GM21423 (cell line): ENCODE results near the gene TIAL1.
"Not testable (repeated sequence)": the region's sequence is repeated elsewhere in the genome, so short reads cannot be mapped to it uniquely, and the experiment has no call there.

Experiments used
- ATAC-seq: cut with Tn5 transposase; IDR thresholded peaks from one replicate; pipeline ENCODE4 v1.9.1; 2021; ENCODE audit warnings: mild to moderate bottlenecking, moderate library complexity; ENCODE audit not compliant: unreplicated experiment

Gene TIAL1

GRCh38 chr10:119596537-119597404, at the start of gene TIAL1:
Gene TIAL1, minus strand, starts transcription at chr10:119596964. Its CDS starts 499 bp downstream, at chr10:119596465.
- peak; percentile 84 for ATAC-seq

- no peak for ATAC-seq
Observed at GRCh38 chr10:119644994-119645393, 48.2 kb upstream of the TIAL1 start.

GRCh38 chr10:119644205-119644814, 47.5 kb upstream of the TIAL1 start:
- ATAC-seq: no peak

GRCh38 chr10:119643306-119644204, 46.8 kb upstream of the TIAL1 start:
- ATAC-seq: no peak

- no peak for ATAC-seq
Observed at GRCh38 chr10:119642556-119643111, 45.9 kb upstream of the TIAL1 start.

- ATAC-seq: no peak
Observed at GRCh38 chr10:119640875-119641526, 44.2 kb upstream of the TIAL1 start.

- ATAC-seq: no peak
Observed at GRCh38 chr10:119640384-119640783, 43.6 kb upstream of the TIAL1 start.

GRCh38 chr10:119638982-119639381, 42.2 kb upstream of the TIAL1 start:
- ATAC-seq: no peak

GRCh38 chr10:119637631-119638030, 40.9 kb upstream of the TIAL1 start:
- no peak for ATAC-seq

- no peak for ATAC-seq
Observed at GRCh38 chr10:119634219-119634544, 37.4 kb upstream of the TIAL1 start.

- ATAC-seq: no peak
Observed at GRCh38 chr10:119633538-119634218, 36.9 kb upstream of the TIAL1 start.

- ATAC-seq: no peak
Observed at GRCh38 chr10:119630300-119630699, 33.5 kb upstream of the TIAL1 start.

- no peak for ATAC-seq
Observed at GRCh38 chr10:119625570-119626280, 29.0 kb upstream of the TIAL1 start.

GRCh38 chr10:119621078-119621384, 24.3 kb upstream of the TIAL1 start:
- ATAC-seq: no peak

GRCh38 chr10:119620241-119621077, 23.7 kb upstream of the TIAL1 start:
- no peak for ATAC-seq

GRCh38 chr10:119619811-119620210, 23.0 kb upstream of the TIAL1 start:
- ATAC-seq: not testable (repeated sequence)

- no peak for ATAC-seq
Observed at GRCh38 chr10:119619215-119619614, 22.5 kb upstream of the TIAL1 start.

- no peak for ATAC-seq
Observed at GRCh38 chr10:119616882-119617570, 20.3 kb upstream of the TIAL1 start.
